CD8-positive, alpha-beta memory T cell (primary cell): Measurements from ENCODE around the gene ACP2. TPM values are rescaled to one million over a fixed set of nuclear protein-coding genes. Genes with fewer than 3 reads are reported as not detected.

ENCODE experiments used
- CTCF ChIA-PET: fragments of 350-600 bp; sonication (Branson Sonifier 250); formaldehyde crosslinking; loops from one replicate; lab custom pipeline; 2021; ENCODE audit warnings: antibody characterized with exemption; lab: Charles Lee
- POLR2A ChIA-PET: fragments of 350-600 bp; sonication (Branson Sonifier 250); formaldehyde crosslinking; loops from one replicate; lab custom pipeline; 2021; ENCODE audit warnings: antibody characterized with exemption; lab: Charles Lee
- DNase-seq, 5 donors: peaks; one replicate each; pipeline versions ENCODE4 v3.0.0 to v3.0.0-alpha.2; 2020 to 2022; ENCODE audit warnings: mixed read lengths in 1 of 5
- H3K27ac ChIP-seq: one replicate; pipeline ENCODE4 v1.7.0; 2013; ENCODE audit warnings: low read depth, mild to moderate bottlenecking, low read length, moderate library complexity
- H3K27me3 ChIP-seq: 2 replicates; pipeline ENCODE4 v1.7.0; 2013; ENCODE audit warnings: low read length, mild to moderate bottlenecking; ENCODE audit not compliant: insufficient read depth, poor library complexity, severe bottlenecking
- H3K36me3 ChIP-seq: 2 replicates; pipeline ENCODE4 v1.7.0; 2013; ENCODE audit warnings: mild to moderate bottlenecking, low read length, moderate library complexity; ENCODE audit not compliant: insufficient read depth
- H3K4me1 ChIP-seq: 2 replicates; pipeline ENCODE4 v1.7.0; 2013; ENCODE audit warnings: mild to moderate bottlenecking, low read length, moderate library complexity; ENCODE audit not compliant: insufficient read depth
- H3K4me3 ChIP-seq: 2 replicates; pipeline ENCODE4 v1.7.0; 2013; ENCODE audit warnings: mild to moderate bottlenecking, low read length
- H3K9me3 ChIP-seq: 2 replicates; pipeline ENCODE4 v1.7.0; 2013; ENCODE audit warnings: mild to moderate bottlenecking, low read length
- H3K27ac Mint-ChIP-seq, 8 donors: one replicate each; pipeline ENCODE4 v1.8.0; 2020 to 2021; ENCODE audit warnings: mixed read lengths in 8 of 8, mild to moderate bottlenecking in 6 of 8, inconsistent platforms in 3 of 8, moderate library complexity in 3 of 8
- H3K27me3 Mint-ChIP-seq, 2 donors: one replicate each; pipeline ENCODE4 v1.8.0; 2020 to 2021; ENCODE audit warnings: mixed read lengths in 2 of 2, mild to moderate bottlenecking in 1 of 2, moderate library complexity in 1 of 2
- H3K36me3 Mint-ChIP-seq, 3 donors: one replicate each; pipeline ENCODE4 v1.8.0; 2020 to 2021; ENCODE audit warnings: mixed read lengths in 3 of 3, inconsistent platforms in 1 of 3, mild to moderate bottlenecking in 1 of 3
- H3K4me1 Mint-ChIP-seq, 3 donors: one replicate each; pipeline ENCODE4 v1.8.0; 2020 to 2021; ENCODE audit warnings: mixed read lengths in 3 of 3, inconsistent platforms in 1 of 3, mild to moderate bottlenecking in 1 of 3
- H3K4me3 Mint-ChIP-seq, 7 donors: one replicate each; pipeline ENCODE4 v1.8.0; 2020 to 2021; ENCODE audit warnings: mixed read lengths in 7 of 7, mild to moderate bottlenecking in 6 of 7, moderate library complexity in 4 of 7, inconsistent platforms in 2 of 7
- H3K9me3 Mint-ChIP-seq, 5 donors: one replicate each; pipeline ENCODE4 v1.8.0; 2020 to 2022; ENCODE audit warnings: mixed read lengths in 5 of 5, mild to moderate bottlenecking in 3 of 5, moderate library complexity in 2 of 5, inconsistent platforms in 1 of 5
- polyA plus RNA-seq: library from polyadenylated mRNA; unstranded; fragments of 300-500 nt; fragmentation: Illumina TruSeq; gene quantifications from one replicate; pipeline ENCODE4 v1.2.3, GENCODE V29; 2021
- total RNA-seq, 2 experiments: library from RNA; stranded (reverse); gene quantifications; one replicate each; pipeline ENCODE4 v1.2.3, GENCODE V29; 2021

ACP2 gene
- total and polyA plus RNA-seq, 3 experiments from 2014 or later, result 14.6 to 24.5 (median 24.1) TPM

DNA sequence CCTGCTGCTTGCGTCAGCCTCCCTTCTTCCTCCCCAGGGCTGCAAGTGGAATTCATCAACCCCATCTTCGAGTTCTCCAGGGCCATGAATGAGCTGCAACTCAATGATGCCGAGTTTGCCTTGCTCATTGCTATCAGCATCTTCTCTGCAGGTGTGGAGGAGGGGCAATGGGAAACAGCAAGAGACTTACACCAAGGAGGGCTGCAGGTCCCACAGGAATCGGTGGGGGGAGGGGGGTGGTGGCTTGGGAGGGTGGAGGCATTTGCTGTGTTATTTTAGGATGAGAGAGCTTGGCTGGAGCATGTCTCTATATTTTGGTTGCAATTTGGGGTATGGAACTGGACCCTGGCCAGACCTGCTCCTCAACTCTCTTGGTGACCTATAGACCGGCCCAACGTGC, 19.3 kb upstream of the ACP2 start:
- Mint-ChIP-seq H3K4me1 (peaks cover 40 to 52% (median 43%) of the 10 kb centered on the region in 3 donors), H3K27me3 (no peaks in the 10 kb centered on the region), H3K9me3 (no peaks in the 10 kb centered on the region), H3K4me3 (peak overlapping the region; percentile 78 to 93 (median 88)), H3K27ac (peak overlapping the region in 7 of 8 donors; percentile 58 to 97 (median 92)), H3K36me3 (peaks cover 0 to 9% (median 0%) of the 10 kb centered on the region in 3 donors)
- DNase-seq, result no peak
- Histone ChIP-seq H3K36me3 (no peaks in the 10 kb centered on the region), H3K4me1 (peaks cover 32% of the 10 kb centered on the region), H3K27me3 (no peaks in the 10 kb centered on the region), H3K4me3 (no peak overlapping the region), H3K27ac (peak overlapping the region; percentile 83), H3K9me3 (no peaks in the 10 kb centered on the region)
- ChIA-PET CTCF (interaction anchor here (1.2 to 1.6 kb wide), 3 partner anchors 11 to 106 kb away, joined by 3 to 4 read pairs (median 3); partner anchors contain the start of gene NR1H3), POLR2A (interaction anchor here (1.4 kb wide), 2 partner anchors 19 to 53 kb away, joined by 4 to 7 read pairs; partner anchors contain the start of genes ACP2 and DDB2)

DNA sequence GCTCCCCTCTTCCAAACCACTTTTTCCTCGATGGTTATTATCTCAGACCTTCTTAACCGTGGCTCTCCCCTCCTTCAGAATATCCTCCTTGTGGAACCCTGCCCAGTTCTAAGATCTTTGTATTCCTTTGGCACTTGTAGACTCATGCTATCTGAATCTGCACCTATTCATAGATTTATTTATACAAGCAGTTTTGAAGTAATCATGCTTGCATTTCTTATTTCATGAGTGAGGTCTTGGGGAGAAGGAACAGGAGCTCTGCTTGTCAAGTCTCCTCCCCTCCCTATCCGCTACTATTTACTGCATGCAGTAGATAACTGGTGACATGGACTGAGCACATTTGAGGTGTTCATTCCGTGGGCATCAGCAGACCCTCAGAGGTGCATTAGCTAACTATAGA, 15.9 kb upstream of the ACP2 start:
- Mint-ChIP-seq H3K27ac (peak overlapping the region in 2 of 8 donors; percentile 12 to 44), H3K4me1 (peaks cover 17 to 30% (median 20%) of the 10 kb centered on the region in 3 donors), H3K36me3 (peaks cover 0 to 3% (median 0%) of the 10 kb centered on the region in 3 donors), H3K9me3 (no peaks in the 10 kb centered on the region), H3K27me3 (no peaks in the 10 kb centered on the region), H3K4me3 (peak overlapping the region in 1 of 7 donors; percentile 29)
- no peak for DNase-seq
- Histone ChIP-seq H3K36me3 (no peaks in the 10 kb centered on the region), H3K9me3 (no peaks in the 10 kb centered on the region), H3K4me3 (no peak overlapping the region), H3K4me1 (peaks cover 18% of the 10 kb centered on the region), H3K27ac (no peak overlapping the region), H3K27me3 (no peaks in the 10 kb centered on the region)
- CTCF ChIA-PET, result interaction anchor here (1.6 to 3.0 kb wide), 2 partner anchors 16 to 87 kb away, joined by 5 to 12 read pairs; partner anchors contain the start of genes ACP2 and ARFGAP2
- POLR2A ChIA-PET, result interaction anchor here (1.5 kb wide), 1 partner anchor 49 kb away, joined by 3 read pairs; no protein-coding TSS in a partner anchor

DNA sequence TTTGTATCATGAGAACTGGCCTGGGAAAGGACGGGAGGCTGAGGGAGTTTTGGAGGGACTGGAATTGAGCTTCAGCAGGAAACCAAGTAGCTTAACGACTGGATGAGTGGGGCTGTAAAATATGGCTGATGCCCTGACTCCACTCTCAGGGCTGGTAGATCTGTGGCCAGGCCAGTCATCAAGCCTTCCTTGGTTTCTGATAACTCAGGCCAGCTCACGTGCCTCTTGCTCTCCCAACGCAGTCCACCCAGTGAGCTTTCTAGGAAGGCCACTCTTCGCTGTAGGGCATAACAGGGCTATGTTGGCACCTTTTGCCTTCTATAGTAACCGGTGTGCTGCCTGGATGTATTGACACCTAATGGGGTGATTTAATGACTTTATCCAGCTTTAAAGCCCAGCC, 15.5 kb upstream of the ACP2 start:
- H3K4me1 ChIP-seq, result peaks cover 21% of the 10 kb centered on the region
- H3K27me3 ChIP-seq, result no peaks in the 10 kb centered on the region
- DNase-seq, result no peak
- no peak overlapping the region for H3K27ac ChIP-seq
- peaks cover 15 to 33% (median 19%) of the 10 kb centered on the region in 3 donors for H3K4me1 Mint-ChIP-seq
- no peaks in the 10 kb centered on the region for H3K9me3 Mint-ChIP-seq
- H3K27me3 Mint-ChIP-seq, result no peaks in the 10 kb centered on the region
- no peaks in the 10 kb centered on the region for H3K36me3 ChIP-seq
- H3K27ac Mint-ChIP-seq, result peak overlapping the region in 1 of 8 donors; percentile 12
- H3K4me3 Mint-ChIP-seq, result peak overlapping the region in 1 of 7 donors; percentile 42
- CTCF ChIA-PET, result interaction anchor here (1.6 to 3.0 kb wide), 2 partner anchors 15 to 87 kb away, joined by 5 to 12 read pairs; partner anchors contain the start of genes ACP2 and ARFGAP2
- H3K4me3 ChIP-seq, result no peak overlapping the region
- H3K9me3 ChIP-seq, result no peaks in the 10 kb centered on the region
- peaks cover 0 to 2% (median 0%) of the 10 kb centered on the region in 3 donors for H3K36me3 Mint-ChIP-seq
- POLR2A ChIA-PET, result interaction anchor here (1.5 kb wide), 1 partner anchor 49 kb away, joined by 3 read pairs; no protein-coding TSS in a partner anchor

DNA sequence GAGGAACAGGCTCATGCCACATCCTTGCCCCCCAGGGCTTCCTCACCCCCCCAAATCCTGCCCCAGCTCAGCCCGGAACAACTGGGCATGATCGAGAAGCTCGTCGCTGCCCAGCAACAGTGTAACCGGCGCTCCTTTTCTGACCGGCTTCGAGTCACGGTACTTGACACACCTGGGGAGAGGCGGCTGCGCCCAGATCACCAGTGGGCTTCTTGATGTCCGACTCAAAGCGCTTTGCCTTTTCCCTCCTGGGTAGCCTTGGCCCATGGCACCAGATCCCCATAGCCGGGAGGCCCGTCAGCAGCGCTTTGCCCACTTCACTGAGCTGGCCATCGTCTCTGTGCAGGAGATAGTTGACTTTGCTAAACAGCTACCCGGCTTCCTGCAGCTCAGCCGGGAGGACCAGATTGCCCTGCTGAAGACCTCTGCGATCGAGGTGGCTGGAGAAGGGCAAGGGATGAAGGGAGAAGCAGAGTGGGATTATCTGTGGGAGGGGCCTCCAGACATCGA, 12.7 kb upstream of the ACP2 start:
- POLR2A ChIA-PET, result interaction anchor here (0.6 kb wide), 1 partner anchor 98 kb away, joined by 5 read pairs; no protein-coding TSS in a partner anchor

DNA sequence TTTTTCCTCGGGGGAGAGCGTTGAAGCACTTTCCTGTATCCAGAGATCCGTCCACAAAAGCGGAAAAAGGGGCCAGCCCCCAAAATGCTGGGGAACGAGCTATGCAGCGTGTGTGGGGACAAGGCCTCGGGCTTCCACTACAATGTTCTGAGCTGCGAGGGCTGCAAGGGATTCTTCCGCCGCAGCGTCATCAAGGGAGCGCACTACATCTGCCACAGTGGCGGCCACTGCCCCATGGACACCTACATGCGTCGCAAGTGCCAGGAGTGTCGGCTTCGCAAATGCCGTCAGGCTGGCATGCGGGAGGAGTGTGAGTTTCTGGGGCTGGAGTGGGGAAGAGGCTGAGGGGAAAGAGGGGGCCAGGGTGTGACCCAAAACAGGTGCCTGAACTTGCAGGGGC, 11.8 kb upstream of the ACP2 start:
- no peaks in the 10 kb centered on the region for H3K9me3 Mint-ChIP-seq
- ChIA-PET POLR2A (interaction anchor here (1.1 to 1.4 kb wide), 2 partner anchors 12 to 46 kb away, joined by 6 to 7 read pairs; partner anchors contain the start of genes ACP2 and DDB2), CTCF (interaction anchor here (1.0 to 1.8 kb wide), 4 partner anchors 12 to 161 kb away, joined by 3 to 18 read pairs (median 6); partner anchors contain the start of genes ACP2 and ARFGAP2)
- no peak overlapping the region for H3K4me3 ChIP-seq
- H3K4me3 Mint-ChIP-seq, result no peak overlapping the region
- H3K27me3 Mint-ChIP-seq, result no peaks in the 10 kb centered on the region
- no peaks in the 10 kb centered on the region for H3K9me3 ChIP-seq
- H3K36me3 ChIP-seq, result no peaks in the 10 kb centered on the region
- H3K27ac Mint-ChIP-seq, result no peak overlapping the region
- H3K27ac ChIP-seq, result no peak overlapping the region
- peaks cover 8% of the 10 kb centered on the region for H3K4me1 ChIP-seq
- H3K36me3 Mint-ChIP-seq, result no peaks in the 10 kb centered on the region
- DNase-seq, result no peak
- no peaks in the 10 kb centered on the region for H3K27me3 ChIP-seq
- H3K4me1 Mint-ChIP-seq, result peaks cover 4 to 17% (median 5%) of the 10 kb centered on the region in 3 donors

More for the DNA sequence above, 12.7 kb upstream of the ACP2 start:
- Histone ChIP-seq H3K27ac (no peak overlapping the region), H3K27me3 (no peaks in the 10 kb centered on the region), H3K4me3 (no peak overlapping the region), H3K4me1 (peaks cover 8% of the 10 kb centered on the region), H3K36me3 (no peaks in the 10 kb centered on the region), H3K9me3 (no peaks in the 10 kb centered on the region)
- H3K27ac Mint-ChIP-seq, result peak overlapping the region in 1 of 8 donors; percentile 60
- H3K4me1 Mint-ChIP-seq, result peaks cover 5 to 22% (median 5%) of the 10 kb centered on the region in 3 donors
- no peaks in the 10 kb centered on the region for H3K27me3 Mint-ChIP-seq
- H3K36me3 Mint-ChIP-seq, result no peaks in the 10 kb centered on the region
- CTCF ChIA-PET, result interaction anchor here (1.2 kb wide), 1 partner anchor 113 kb away, joined by 4 read pairs; no protein-coding TSS in a partner anchor
- DNase-seq, result no peak
- no peak overlapping the region for H3K4me3 Mint-ChIP-seq
- H3K9me3 Mint-ChIP-seq, result no peaks in the 10 kb centered on the region

DNA sequence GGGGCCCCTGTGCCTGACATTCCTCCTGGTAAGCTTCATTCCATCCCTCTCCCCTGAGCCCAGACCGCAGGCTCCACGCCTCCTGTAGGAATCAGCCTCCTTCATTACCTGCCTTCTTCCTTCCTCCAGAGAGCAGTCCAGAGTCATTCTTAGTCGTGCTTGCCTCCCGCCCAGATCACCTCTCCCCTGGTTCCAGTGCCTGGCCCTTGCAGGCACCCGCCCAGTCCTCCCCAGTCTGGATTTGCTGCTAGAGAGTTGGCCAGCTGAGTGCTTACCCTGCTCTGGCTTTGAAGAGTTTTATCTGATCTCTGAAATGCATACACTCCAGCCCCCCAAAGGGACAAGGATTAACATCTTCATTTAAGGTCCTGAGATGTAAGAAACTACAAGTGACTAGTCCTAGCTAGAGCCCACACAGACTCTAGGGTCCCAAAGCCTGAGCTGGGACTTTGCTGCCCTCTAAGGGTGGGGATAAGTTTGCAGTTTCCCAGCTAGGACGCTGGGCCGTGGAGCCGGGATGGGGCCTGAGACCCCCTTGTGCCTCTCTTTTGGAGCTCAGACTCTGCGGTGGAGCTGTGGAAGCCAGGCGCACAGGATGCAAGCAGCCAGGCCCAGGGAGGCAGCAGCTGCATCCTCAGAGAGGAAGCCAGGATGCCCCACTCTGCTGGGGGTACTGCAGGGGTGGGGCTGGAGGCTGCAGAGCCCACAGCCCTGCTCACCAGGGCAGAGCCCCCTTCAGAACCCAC, 10.8 kb upstream of the ACP2 start:
- Mint-ChIP-seq H3K36me3 (no peaks in the 10 kb centered on the region), H3K4me1 (peaks cover 0 to 10% (median 2%) of the 10 kb centered on the region in 3 donors), H3K27me3 (no peaks in the 10 kb centered on the region), H3K27ac (peak overlapping the region in 3 of 8 donors; percentile 20 to 68 (median 47)), H3K4me3 (peak overlapping the region in 1 of 7 donors; percentile 74), H3K9me3 (no peaks in the 10 kb centered on the region)
- Histone ChIP-seq H3K36me3 (no peaks in the 10 kb centered on the region), H3K4me1 (peaks cover 8% of the 10 kb centered on the region), H3K9me3 (no peaks in the 10 kb centered on the region), H3K27me3 (no peaks in the 10 kb centered on the region), H3K27ac (no peak overlapping the region), H3K4me3 (no peak overlapping the region)
- POLR2A ChIA-PET, result interaction anchor here (0.6 to 1.4 kb wide), 4 partner anchors 11 to 85 kb away, joined by 3 to 7 read pairs (median 6); partner anchors contain the start of genes ACP2 and DDB2
- CTCF ChIA-PET, result interaction anchor here (0.6 to 2.3 kb wide), 13 partner anchors 10 to 162 kb away, joined by 3 to 18 read pairs (median 3); partner anchors contain the start of genes ACP2, ARFGAP2 and MADD
- peak in 3 of 5 donors; percentile 16 to 57 (median 29) for DNase-seq

DNA sequence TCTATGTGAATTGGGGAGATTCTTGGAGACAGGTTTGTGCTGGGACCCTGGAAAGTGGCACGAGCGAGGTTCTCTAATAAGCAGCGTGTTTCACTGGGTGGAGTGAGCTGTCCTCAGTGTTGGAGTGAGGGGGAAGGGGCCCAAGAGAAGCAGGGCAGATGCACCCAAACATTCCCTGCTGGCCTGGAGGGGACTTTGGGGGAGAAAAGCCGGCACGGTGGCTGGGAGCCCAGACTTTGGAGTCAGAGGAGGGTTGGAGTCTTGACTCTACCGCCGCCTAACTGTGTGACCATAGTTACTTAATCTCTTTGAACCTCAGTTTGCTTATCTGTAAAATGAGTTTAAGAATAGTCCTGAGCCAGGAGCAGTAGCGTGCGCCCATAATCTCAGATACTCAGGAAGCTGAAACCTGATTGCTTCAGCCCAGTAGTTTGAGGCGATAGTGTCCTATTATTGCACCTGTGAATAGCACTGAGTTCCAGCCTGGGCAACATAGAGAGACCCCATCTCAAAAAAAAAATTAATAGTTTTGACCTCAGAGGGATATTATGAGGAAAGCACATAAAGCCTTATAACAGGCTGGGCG, 9.8 kb upstream of the ACP2 start:
- no peaks in the 10 kb centered on the region for H3K27me3 Mint-ChIP-seq
- H3K27ac Mint-ChIP-seq, result no peak overlapping the region
- ChIA-PET CTCF (interaction anchor here (1.1 to 2.3 kb wide), 4 partner anchors 10 to 16 kb away, joined by 3 to 9 read pairs (median 6); partner anchors contain the start of gene ACP2), POLR2A (interaction anchor here (0.6 kb wide), 1 partner anchor 22 kb away, joined by 3 read pairs; no protein-coding TSS in a partner anchor)
- no peak overlapping the region for H3K4me3 ChIP-seq
- H3K4me1 ChIP-seq, result peaks cover 8% of the 10 kb centered on the region
- peaks cover 0 to 8% (median 2%) of the 10 kb centered on the region in 3 donors for H3K4me1 Mint-ChIP-seq
- H3K4me3 Mint-ChIP-seq, result no peak overlapping the region
- DNase-seq, result peak in 1 of 5 donors; percentile 29
- H3K9me3 Mint-ChIP-seq, result no peaks in the 10 kb centered on the region
- no peaks in the 10 kb centered on the region for H3K36me3 Mint-ChIP-seq
- H3K36me3 ChIP-seq, result no peaks in the 10 kb centered on the region
- peak overlapping the region; percentile 38 for H3K27ac ChIP-seq
- no peaks in the 10 kb centered on the region for H3K9me3 ChIP-seq
- no peaks in the 10 kb centered on the region for H3K27me3 ChIP-seq
